ENCODE data around the gene KCNAB1.

The KCNAB1 gene

GRCh38 chr3:156404217-156404616 is 283.8 kb downstream of the KCNAB1 start:
- no peak for DNase-seq (ENCODE audit: low read depth in 2 of 2)

DNA sequence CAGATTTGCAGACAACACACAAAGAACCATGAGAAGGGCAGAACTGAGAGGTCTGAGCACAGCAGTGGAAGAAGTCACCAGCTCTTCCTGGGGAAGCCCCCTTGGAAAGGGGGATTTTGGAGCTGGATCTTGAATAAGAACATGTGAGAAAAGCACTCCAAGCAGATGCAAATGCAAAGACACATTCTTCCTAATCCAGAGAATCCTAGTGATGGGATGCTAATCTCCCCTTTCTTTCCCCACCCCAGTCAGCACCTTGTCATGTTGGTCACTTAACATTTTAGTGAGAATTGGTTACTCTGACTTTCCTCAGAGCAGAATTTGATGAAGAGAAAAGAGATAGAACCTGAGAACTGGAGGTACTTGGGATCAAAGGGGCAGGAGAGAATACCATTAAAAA is 286.0 kb downstream of the KCNAB1 start:
- DNase-seq (ENCODE audit: low read depth in 2 of 2), result no peak

- DNase-seq (ENCODE audit: low read depth in 2 of 2), result no peak
These were observed 287.3 kb downstream of the KCNAB1 start for GRCh38 chr3:156407617-156408225.

GRCh38 chr3:156409694-156410093 is 289.3 kb downstream of the KCNAB1 start:
- no peak for DNase-seq (ENCODE audit: low read depth in 2 of 2)

DNA sequence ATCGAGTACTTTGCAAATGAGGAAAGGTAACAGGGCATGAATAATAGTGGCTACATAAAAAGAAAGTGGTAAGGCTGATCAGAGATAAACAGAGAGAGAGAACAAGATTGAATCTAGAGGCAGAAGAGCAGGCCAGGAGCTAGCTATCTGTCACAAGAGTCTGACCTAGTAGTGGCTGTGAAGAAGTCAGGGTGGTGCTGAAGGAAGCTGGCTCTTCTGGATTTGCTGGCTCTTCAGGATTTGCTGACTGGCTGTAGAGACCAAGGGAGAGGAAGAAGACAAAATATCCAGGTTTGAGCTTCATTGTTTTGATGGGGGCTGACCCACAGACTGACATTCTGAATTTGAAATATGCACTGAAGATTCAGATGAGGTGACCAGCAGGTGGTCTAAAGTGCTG is 292.2 kb downstream of the KCNAB1 start:
- no peak for DNase-seq (ENCODE audit: low read depth in 2 of 2)

DNA sequence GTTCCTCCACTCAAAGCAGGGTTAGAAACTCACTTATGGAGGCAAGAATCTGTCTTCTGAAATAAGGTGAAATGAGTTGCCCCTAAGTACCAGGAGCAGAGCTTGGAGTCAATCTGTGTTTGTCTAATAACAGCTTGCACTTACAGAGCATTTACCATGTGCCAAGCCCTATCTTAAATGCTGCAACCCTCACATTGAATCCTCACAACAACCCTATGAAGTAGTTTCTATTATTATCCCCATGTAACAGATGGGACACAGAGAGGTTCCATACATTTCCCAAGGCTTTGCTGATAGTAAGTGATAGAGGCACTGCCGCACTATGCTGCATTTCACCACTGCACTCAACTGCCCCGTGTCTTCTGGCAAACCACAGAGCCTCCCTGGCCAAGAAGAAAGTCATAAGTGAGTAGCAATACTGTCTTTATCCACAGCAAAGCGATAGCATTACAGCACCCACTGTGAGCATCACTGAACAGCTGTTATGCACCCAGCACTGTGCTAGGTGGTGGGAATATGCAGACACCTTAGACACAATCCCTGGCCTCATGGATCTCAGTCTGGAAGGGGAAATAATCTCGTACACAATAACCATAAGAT is 293.0 kb downstream of the KCNAB1 start:
- DNase-seq (ENCODE audit: low read depth in 2 of 2), result no peak

- DNase-seq (ENCODE audit: low read depth in 2 of 2), result no peak
These were observed 296.6 kb downstream of the KCNAB1 start for GRCh38 chr3:156416846-156417558.

DNA sequence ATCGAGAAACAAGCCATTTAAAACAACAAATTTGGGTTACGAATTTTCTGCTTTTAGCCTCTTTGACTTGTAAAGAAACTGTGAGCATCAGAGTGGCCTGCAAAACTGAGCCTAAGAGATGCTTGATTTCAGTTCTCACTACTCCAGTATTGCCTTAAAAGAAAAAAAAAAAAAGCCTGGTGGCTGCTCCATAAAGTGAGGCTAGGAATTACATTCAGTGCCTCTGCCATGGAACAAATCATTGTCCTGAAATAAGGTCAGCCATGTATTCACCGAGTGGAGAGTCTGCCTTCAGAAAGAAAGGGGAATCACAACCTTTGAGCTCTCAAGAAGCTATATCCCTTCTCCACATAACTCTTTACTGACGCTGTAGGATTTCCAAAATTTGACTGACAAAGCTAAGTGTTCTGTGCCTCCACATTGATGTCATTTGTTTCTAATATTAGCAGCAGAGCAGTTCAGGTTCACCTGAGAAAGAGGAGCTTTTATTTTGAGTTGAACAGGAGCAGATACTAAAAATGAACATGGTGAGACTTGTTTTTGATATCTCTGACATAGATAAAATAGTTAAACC is 297.3 kb downstream of the KCNAB1 start:
- no peak for DNase-seq (ENCODE audit: low read depth in 2 of 2)

- no peak for DNase-seq (ENCODE audit: low read depth in 2 of 2)
These were observed 298.1 kb downstream of the KCNAB1 start for GRCh38 chr3:156418428-156418827.

GRCh38 chr3:156421534-156421933 is 301.2 kb downstream of the KCNAB1 start:
- DNase-seq (ENCODE audit: low read depth in 2 of 2), result no peak

- no peak for DNase-seq (ENCODE audit: low read depth in 2 of 2)
These were observed 304.4 kb downstream of the KCNAB1 start for GRCh38 chr3:156424758-156425157.

DNA sequence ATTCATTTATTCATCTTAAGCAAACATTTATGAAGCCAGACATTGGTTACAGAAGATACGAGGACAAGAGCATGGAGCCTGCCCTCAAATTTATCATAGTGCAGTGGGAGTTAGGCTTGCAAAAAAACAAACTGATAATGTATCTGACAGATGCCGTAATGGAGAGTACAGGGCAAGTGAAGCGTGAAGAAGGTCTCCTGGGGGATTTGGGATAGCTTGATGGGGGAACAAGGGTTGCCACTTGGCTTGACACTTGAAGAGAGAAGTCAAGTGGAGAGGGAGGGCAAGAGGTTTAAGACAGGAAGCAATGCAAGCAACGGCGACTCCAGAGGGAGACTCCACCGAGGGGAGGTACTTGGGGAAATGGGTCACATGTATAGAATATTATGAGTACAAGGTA is 305.3 kb downstream of the KCNAB1 start:
- DNase-seq (ENCODE audit: low read depth in 2 of 2), result no peak

DNA sequence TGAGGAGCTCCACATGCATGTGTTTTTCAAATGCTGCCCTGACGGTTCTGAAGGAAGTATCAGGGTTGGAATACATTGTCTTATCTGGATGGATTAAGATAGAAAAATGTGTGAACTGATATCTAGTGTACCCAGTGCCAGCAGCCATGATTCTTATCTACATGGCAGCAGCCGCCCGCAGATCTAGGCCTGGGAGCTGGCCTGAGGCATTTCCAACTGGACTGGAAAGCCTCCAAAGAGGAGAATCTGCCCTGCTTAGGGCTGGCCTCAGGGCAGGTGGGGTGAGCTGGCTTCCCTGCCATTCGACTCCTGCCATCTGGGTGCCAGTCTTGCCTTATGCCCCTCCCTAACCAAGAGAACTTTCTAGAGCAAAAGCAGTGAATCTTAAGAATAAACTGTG is 308.7 kb downstream of the KCNAB1 start:
- DNase-seq (ENCODE audit: low read depth in 2 of 2), result no peak

- DNase-seq (ENCODE audit: low read depth in 2 of 2), result no peak
These were observed 311.2 kb downstream of the KCNAB1 start for GRCh38 chr3:156431334-156432124.

DNA sequence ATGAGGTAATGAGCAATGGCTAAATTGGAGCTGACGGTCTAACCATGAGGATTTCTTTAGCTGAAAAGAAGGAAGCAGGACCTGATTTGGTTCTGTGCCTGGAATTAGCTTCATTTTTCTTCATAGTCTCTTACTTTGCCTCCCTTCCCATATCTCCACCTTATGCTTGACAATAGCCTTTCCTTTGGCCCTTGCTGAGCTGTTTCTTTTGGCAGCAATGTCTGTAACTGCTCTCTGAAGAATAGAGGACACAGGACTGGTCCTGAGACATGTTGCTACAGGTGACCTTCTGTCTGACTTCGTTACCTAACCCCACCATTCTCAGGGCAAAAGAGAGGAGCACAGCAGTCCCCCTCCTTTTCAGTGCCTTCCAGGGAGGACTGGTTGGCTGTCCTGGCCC is 312.2 kb downstream of the KCNAB1 start:
- DNase-seq (ENCODE audit: low read depth in 2 of 2), result no peak

GRCh38 chr3:156433138-156433537 is 312.8 kb downstream of the KCNAB1 start:
- DNase-seq (ENCODE audit: low read depth in 2 of 2), result no peak

DNA sequence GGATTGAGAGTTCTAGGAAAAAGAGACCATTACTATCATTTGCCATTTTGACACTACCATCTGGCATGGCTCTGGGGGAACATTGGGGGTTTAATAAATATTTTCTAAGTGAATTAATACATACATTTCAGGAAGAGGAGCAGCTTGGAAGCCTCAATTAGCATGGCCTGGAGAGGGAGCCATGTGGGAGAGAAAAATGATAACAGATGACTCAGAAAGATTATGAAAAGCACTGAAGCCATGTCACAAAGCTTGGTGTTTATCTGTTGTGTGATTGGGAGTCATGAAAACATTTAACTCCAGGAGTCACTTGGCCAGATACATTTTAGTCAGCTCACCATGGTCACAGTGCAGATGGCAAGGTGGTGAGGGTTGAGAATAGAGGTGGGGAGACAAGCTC is 313.5 kb downstream of the KCNAB1 start:
- no peak for DNase-seq (ENCODE audit: low read depth in 2 of 2)

DNA sequence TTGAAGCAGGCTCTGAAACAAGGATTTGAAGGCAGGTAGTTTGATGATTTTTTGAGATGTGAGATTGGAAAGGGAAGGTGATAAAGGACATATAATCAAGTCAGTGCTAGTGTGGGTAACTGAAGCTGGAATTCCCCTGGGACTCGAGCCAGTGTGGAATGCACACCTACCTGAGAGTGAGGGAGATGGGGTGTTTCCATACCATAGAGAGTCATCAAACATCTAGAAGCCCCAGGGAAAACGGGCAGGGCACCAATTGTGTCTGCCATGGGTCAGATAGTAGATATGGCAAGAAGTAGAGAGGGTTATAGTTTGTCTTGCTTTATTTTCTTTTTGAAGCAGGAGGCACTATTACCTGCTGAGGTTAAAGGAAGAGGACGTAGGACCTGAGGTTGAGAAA is 314.5 kb downstream of the KCNAB1 start:
- no peak for DNase-seq (ENCODE audit: low read depth in 2 of 2)

DNA sequence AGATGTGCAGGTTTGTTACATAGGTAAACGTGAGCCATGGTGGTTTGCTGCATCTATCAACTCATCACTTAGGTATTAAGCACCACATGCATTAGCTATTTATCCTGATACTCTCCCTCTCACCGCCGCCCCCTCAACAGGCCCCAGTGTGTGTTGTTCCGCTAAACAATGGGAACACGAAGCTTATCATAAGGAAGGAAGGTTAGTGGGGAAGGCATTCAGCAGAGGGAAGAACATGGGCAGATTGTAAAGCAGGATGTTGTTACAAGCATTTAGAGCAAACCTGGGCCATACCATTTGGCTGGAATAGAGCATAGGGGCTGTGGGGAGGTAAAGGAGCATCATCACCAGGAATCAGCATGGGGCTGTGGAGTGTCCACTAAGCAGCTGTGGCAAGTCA is 322.7 kb downstream of the KCNAB1 start:
- no peak for DNase-seq (ENCODE audit: low read depth in 2 of 2)

- no peak for DNase-seq (ENCODE audit: low read depth in 2 of 2)
These were observed 325.0 kb downstream of the KCNAB1 start for GRCh38 chr3:156445117-156446090.

DNA sequence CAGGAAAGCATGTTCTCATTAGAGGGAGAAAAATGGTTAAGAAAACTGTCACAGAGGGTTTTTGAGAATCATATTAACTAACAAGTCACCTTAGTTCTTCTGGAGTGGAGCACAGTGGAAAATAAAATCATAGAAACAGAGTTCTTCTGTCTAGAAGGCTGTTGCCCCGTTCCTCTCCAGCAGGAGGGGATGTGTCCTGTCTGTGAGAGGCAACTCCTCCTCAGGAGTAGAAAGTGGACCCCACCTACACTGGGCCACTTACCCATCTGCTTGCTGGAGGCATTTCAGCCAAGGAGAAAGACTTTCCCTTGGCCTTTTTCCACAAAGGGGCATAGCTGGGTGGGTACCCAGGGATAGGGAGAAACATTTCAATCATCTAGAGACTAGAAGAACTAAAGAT is 327.9 kb downstream of the KCNAB1 start:
- DNase-seq (ENCODE audit: low read depth in 2 of 2), result no peak
